HG02588 (cell line): ENCODE measurements around the gene SLC39A11.
"Not testable (repeated sequence)": the region's sequence is repeated elsewhere in the genome, so short reads cannot be mapped to it uniquely, and the experiment has no call there.

Experiments
- ATAC-seq: cut with Tn5 transposase; IDR thresholded peaks from one replicate; pipeline ENCODE4 v1.9.1; 2021; ENCODE audit warnings: mild to moderate bottlenecking, moderate library complexity; ENCODE audit not compliant: unreplicated experiment

SLC39A11 gene

DNA sequence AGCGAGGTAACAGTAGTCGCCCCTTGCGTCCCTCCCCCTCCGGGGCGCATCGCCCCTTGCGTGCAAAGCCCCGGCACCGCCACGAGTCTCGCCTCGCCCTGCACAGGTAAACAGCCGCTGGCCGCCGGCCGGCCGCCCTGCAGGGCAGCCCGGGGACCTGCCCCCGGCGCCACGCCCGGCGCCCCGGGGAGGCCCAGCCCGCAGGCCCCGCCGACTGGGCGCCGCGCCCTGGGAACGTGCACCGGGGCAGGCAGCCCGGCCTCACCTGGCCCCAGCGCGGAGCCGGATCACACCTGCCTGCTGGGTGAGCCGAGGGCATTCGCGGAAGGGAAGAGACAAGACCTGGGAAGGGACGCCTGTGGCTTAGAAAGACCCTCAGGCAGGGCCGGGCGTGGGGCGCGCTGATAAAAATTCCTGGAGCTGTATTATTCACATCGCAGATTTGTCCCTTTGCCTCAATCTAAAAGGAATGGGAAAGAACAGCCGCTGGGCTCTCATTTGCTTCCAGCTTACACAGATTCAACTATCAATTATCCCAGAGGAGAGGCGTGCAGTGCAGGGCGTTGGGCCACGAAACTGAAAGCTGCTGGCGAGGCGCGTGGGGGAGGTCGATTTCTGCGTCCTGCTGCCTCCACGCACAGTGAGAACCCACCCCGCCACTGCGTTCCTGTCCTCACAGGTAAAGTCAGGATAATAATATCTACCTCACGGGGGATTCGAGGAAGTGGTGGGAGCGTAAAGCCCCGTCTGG is 451.9 kb downstream of the SLC39A11 start:
- ATAC-seq = no peak

GRCh38 chr17:72639711-72640110 is 452.8 kb downstream of the SLC39A11 start:
- ATAC-seq = no peak

DNA sequence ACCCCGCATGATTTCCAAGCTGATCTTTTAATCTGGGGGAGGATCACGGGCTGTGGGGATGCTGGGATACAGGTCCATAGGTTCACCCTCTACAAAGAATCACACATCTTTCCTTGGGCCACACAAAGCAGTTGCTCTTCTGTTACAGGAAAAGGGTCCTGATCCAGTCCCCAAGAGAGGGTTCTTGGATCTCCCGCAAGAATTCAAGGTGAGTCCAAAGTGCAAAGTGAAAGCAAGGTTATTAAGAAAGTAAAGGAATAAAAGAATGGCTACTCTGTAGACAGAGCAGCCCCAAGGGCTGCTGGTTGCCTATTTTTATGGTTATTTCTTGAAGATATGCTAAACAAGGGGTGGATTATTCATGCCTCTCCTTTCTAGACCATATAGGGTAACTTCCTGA is 453.6 kb downstream of the SLC39A11 start:
- ATAC-seq = not testable (repeated sequence)

GRCh38 chr17:72635034-72635635 is 457.4 kb downstream of the SLC39A11 start:
- no peak for ATAC-seq

DNA sequence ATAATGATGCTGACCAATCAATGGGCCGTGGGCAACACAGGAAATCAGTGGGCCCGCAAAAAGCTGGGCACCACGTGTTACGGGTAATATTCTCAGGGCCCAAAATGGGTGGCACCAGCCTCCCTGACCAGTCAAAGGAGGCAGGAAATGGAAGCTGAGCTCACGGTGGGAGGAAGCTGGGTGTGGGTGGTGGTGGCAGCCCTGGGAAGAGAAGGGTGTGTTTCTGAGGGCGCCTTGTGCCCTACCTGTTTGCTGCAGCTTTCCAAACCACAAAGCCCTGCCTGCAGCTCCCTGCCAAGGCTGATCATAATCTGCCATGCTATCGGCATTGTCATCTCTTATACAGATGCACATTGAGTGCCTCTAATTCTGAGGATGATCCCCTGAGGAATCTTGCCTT is 457.9 kb downstream of the SLC39A11 start:
- ATAC-seq = no peak

DNA sequence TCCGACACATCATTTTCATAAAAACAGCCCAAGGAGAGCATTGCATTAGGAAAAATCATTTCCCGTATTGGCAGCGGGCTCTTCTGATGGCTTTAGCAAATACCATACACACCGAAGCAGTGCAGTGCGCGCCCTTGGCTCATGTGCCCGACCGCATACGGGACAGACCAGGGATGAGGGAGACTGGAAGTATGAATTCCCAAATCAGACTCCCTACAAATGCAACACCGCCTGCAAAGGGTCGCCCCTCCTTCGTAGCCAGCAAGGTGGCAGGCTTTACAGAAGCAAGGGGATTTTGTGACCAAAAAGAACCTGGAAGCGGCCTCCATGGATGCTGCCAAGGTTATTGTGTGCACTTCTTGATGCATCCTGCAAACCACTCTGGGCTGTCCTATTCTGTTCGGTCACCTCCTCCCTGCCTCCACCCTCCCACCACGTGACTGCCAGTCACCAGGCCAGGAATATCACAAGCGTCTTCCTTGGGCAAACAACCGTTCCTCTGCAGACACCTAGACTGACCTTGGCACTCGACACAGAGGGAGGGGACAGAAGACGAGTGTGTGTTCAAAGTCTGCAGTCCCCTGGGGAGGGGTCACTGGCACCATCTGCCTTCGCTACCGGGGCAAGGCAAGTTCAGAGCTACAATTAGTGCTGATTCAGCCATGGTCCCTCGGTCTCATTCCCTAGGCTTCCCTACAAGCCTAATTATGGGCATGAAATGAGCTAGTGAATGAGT is 460.4 kb downstream of the SLC39A11 start:
- ATAC-seq = no peak

GRCh38 chr17:72631568-72631948 is 460.9 kb downstream of the SLC39A11 start:
- no peak for ATAC-seq

DNA sequence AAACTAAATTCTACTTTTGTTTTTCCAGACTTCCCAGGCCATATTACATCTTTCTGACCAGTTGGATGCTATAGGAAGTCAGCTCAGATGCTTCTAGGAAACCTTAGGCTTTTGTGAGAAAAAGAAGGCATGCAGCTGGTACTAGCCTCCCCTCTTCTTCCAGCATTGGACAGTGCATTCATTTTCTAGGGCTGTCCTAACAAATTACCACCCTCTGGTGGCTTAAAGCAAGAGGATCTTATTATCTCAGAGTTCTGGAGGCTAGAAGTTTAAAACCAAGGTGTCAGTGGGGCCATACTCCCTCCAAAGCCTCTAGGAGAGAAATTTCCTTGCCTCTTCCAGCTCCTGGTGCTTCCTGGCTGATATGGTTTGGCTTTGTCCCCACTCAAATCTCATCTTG is 467.8 kb downstream of the SLC39A11 start:
- ATAC-seq = no peak

GRCh38 chr17:72624226-72624625 is 468.3 kb downstream of the SLC39A11 start:
- ATAC-seq = no peak

- ATAC-seq = no peak
Observed at GRCh38 chr17:72622661-72623433, 469.6 kb downstream of the SLC39A11 start.

DNA sequence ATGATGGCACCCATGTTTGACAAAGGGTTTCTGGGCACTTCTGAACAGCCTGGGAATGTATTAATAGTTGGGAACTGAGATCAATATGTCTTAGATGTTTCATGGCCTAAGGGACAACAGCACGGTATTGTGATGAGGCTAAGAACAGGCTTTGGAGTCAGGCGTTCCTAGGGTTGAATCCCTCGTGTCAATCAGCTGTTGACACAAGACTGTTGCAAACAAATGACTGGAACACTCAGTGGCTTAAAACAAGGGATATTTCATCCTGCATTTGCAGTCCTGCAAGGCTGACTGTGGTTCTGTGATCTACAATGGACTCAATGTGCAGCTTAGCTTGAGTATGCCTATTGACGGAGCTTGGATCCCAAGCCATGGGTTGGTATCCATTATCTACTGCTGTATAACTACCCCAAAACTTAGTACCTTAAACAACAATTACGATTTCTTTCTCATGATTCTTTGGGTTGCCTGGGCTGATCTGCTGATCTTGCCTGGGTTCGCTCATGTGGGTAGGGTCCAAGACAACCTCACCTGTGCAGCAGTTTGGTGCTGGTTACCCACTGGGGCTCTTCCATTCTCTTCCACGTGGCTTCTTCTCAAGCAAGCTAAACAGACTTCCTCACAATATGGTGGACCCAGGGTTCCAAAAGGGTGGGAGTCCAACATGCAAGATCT is 472.4 kb downstream of the SLC39A11 start:
- no peak for ATAC-seq

DNA sequence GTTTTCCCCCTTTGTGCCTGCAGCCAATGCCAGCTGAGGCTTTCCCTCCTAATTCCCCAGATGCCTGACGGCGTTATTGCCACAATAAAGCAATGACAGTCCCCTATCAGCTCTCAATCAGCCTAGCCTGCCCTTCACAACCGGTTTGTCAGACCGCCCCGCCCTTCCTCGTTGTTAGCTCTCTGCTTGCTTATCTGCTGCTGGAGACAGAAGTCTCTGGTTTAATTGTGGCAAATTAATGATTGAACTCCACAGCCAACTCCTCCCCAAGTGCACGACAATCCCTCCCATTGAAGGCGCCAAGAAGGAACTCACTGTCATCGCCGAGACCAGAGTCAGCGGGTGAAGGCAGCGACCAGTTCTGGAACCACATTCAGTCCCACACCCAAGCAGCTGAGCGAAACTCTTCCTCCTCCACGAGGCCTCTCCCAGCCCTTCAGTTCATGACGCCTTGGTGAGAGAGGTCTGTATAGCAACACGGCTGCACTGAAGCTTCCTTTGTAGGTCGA is 474.4 kb downstream of the SLC39A11 start:
- ATAC-seq = no peak

DNA sequence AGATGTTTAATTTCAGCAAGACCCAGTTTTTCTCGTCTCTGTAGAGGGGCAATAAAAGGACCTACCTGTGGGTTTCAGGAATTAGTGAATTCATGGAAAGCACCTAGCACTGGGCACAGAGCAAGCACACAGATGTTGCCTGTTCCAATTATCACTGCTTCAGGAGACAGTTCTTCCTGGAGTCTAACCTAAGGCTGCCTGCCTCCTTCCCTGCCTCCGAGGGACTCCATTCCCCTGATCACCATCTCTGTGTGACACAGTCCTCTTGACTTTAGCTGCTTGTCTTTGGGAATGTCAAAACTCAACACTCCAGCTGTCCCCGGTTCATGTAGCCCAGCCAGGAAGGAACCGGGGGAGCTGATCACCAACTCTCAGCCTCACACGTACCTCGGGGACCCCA is 474.9 kb downstream of the SLC39A11 start:
- no peak for ATAC-seq

- no peak for ATAC-seq
Observed at GRCh38 chr17:72616447-72616846, 476.0 kb downstream of the SLC39A11 start.

- no peak for ATAC-seq
Observed at GRCh38 chr17:72615627-72615991, 476.9 kb downstream of the SLC39A11 start.

DNA sequence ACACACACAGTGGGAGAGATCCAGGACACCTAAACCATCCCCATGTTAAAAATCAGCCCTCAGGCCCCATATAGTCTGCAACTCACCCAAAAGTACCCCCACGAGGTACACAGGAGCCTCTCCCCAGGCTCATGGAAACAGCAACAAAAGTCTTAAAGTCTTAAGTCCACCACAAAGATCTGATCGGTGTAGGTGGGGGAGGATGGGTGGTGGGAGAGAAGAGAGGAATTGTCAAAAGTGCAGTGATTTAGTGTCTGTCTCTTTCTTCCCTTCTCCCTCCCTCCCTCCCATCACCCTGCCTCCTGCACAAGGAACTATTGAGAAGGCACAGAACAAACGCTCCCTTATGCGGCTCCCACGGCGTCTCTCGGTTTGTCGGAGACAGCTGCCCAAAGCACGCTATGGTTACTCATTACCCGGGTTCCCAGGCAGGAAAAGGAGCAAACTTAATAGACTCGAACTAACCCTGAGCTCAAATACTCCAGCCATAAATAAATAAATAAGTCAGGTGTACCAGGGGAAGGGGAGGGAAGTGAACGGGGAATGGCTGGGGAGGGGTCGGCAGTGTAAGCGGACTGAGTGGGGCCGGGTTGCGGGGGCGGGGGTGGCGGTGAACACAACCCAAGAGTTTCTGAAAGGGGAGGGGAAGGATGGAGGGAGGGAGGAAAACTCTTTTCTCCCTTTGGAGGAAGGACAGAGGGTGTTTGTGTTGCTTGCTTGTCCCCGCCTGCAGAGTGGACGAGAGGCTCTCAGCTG is 477.4 kb downstream of the SLC39A11 start:
- ATAC-seq = peak; percentile 59

- no peak for ATAC-seq
Observed at GRCh38 chr17:72614476-72614870, 478.0 kb downstream of the SLC39A11 start.

DNA sequence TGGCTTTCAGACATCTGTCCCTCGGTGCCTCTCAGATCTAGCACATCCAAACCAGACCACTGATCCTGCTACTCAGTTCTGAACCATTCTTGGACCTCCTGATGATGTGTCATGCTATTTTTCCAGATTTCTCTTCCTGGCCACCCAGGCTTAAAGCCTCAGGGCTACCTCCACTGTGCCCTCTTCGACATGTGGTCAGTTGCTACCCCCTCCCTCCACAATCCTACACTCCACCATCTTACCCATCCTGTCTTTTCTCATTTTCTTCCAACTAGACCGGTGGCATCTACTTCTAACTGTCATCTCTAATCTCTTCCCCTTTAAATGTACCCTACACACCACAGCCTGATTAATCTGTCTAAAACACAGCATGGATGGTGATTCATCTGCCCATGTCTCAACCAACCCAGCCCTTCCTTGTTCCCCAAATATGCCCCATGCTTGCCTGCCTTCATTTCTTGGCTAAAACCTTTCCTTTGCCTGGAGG is 478.6 kb downstream of the SLC39A11 start:
- no peak for ATAC-seq

DNA sequence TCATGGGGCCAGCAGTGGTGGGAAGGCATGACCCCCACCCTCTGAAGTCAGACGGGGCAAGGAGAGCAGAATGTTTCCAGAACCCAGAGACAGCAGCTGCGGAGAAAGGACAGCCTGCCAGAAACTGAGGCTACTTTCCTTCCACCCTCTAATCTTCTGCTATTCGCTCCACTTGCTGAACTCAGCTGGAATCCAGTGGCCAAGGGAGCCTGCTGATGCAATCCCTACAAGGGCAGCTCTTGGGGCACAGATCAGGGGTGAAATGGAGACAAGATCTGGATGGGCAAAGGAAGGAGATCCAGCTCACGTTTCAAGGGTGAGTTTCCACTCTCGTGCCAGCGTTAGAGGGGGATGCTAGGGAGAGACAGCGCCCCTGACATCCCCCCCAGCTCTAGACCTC is 479.1 kb downstream of the SLC39A11 start:
- ATAC-seq = no peak

- ATAC-seq = no peak
Observed at GRCh38 chr17:72611172-72611571, 481.3 kb downstream of the SLC39A11 start.
